HG02885 (cell line): Measurements from ENCODE around the gene TNFRSF4.

Experiments used
- ATAC-seq: cut with Tn5 transposase; IDR thresholded peaks from one replicate; pipeline ENCODE4 v1.9.1; 2021; ENCODE audit warnings: mild to moderate bottlenecking; ENCODE audit not compliant: unreplicated experiment, poor library complexity

TNFRSF4 gene

GRCh38 chr1:1220197-1220596 lies 6.2 kb upstream of the TNFRSF4 start:
- ATAC-seq, result no peak

DNA sequence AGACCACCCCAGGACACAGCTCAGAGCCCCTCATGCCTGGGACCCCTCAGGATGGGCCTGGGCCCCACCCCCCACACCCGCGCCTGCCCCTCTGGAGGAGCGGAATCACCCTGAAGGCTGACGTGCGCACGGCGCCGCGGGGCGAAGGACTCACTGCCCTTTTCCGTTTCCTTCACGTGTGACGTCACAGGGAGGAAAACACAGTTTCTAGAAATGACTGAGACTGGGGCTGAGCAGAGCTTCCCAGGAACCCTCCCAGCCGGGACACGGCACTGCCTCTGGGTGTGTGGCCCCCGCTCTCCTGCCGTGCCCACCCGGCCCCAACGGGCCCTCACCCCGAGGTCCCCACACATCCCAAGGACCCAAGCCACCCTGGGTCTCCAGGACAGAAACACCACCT lies 5.4 kb upstream of the TNFRSF4 start:
- no peak for ATAC-seq

DNA sequence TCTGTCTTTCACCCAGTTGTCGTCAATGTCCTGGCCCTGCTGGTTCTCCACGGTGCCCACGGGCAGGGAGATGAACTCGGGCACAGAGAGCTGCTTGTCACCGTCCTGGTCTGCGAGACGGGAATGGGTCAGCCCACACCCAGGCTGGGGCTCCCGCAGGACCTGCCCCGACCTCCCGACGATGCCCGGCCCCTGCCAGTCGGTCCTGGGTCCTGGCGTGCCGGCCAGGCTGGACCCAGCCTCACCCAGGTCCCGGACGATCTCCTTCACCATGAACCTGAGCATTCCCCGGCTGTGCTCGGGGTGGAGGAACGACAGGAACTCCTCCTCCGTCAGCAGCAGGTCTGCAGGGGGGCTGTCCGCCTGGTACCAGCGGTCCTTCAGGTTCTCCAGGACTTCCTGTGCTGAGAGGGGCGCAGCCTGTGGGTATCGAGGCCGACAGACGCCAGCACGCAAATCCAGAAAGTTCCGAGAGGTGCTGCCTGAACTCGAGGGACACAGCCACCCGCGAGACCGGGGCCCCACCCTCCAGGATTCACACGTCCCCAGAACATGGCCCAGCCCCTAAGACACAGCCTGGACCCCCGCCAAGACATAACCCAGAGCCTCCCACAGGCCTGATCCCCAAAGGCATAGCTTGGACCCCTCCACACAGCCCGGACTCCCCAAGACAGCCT lies 4.7 kb upstream of the TNFRSF4 start:
- no peak for ATAC-seq

GRCh38 chr1:1217621-1218523 lies 3.9 kb upstream of the TNFRSF4 start:
- ATAC-seq, result no peak

- no peak for ATAC-seq
Measured at GRCh38 chr1:1216770-1217620, 3.0 kb upstream of the TNFRSF4 start.

DNA sequence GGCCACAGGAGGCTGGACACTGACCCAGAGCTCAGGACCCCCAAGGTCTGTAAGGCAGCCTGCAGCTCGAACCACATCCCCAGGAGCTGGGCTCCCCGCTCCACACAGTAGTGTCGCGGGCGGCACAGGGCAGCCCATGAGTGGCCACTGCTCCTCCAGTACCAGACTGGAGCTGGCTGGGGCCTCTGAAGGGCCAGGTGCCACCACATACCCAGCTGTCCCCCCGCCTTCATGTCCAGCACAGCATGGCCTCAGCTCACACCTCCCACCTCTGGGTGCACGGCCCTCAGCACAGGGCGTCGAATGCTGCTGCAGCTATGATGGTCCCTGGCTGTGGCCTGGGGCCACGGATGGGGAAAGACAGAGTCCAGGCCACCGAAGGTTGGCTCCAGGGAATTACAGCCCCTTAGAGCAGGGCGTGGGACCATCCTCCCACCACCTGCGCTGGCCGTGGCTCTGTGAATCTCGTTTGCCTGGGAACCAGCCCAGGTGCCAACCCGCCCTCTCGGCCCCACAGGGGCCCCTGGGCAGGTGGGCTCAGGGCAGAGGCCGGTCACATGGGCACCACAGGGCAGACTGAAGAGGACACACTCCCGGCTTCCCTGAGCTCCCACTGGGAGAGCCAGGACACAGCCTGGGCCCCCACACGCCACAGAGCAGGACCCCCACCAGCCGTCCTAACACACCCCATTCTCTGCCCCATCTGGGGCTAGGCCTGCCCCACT lies 2.1 kb upstream of the TNFRSF4 start:
- ATAC-seq, result no peak

- ATAC-seq, result no peak
Measured at GRCh38 chr1:1215080-1215676, 1.2 kb upstream of the TNFRSF4 start.

DNA sequence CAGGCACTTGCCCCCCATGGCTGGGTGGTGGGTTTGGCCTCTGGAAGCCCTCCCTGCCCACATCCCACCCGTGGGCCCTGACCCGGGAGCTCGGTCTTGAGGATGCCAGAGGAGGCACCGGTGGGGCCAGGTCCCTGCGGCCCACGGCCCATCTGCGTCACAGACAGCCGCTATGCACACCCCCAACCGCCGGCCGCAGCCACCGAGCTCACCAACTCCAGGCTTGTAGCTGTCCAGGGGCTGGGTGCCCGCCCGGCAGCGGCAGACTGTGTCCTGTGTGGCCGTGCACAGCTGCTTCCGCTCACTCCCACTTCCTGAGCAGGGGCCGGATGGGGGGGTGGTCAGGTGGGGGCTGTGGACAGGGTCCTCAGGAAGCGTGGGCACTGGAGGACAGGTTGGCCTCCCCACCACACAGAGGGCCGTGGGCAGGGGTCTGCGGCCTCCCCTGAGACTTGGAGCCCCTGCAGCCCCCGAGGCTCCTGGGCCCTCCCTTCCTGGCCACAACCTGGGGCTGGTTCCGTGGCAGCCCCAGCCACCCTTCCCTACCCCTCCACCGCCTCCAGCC lies 1.1 kb downstream of the TNFRSF4 start:
- ATAC-seq, result no peak

DNA sequence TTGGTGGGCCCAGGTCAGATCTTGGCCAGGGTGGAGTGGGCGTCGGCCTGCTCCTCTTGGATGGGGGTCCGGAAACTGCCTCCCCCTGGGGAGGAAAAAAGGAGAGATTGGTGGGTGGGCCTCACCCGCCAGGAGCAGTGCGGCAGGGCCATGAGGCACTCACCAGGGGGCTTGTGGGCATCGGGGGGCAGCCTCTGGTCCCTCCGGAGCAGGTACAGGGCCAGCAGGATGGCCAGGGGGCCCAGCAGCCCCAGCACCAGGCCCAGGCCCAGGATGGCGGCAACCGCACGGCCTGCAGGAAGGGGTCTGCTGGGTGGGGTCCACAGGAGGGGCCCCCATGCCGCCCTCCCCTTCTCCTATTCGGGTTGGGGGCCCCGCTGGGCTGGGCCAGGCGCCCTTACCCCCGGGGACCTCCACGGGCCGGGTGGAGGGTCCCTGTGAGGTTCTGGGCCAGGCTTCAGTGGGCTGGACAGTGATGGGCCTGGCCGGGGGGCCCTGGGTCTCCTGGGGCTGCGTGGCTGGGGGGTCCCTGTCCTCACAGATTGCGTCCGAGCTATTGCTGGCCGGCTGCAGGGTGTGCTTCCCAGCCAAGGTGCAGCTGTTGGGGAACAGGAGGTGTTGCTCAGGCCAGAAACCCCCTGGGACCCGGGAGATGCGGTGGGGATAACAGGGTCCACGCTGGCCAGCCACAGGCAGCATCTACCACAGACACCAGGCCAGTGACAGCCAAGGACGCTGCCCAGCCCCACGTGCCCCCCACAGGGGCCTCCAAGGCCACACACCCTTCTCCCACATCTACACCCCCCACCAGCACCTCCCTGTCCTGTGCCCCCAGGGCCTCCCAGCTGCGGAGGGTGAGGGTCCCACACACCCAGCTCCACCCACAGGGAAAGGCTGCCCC lies 2.2 kb downstream of the TNFRSF4 start:
- ATAC-seq, result no peak

GRCh38 chr1:1210726-1211540 lies 3.0 kb downstream of the TNFRSF4 start:
- ATAC-seq, result no peak

DNA sequence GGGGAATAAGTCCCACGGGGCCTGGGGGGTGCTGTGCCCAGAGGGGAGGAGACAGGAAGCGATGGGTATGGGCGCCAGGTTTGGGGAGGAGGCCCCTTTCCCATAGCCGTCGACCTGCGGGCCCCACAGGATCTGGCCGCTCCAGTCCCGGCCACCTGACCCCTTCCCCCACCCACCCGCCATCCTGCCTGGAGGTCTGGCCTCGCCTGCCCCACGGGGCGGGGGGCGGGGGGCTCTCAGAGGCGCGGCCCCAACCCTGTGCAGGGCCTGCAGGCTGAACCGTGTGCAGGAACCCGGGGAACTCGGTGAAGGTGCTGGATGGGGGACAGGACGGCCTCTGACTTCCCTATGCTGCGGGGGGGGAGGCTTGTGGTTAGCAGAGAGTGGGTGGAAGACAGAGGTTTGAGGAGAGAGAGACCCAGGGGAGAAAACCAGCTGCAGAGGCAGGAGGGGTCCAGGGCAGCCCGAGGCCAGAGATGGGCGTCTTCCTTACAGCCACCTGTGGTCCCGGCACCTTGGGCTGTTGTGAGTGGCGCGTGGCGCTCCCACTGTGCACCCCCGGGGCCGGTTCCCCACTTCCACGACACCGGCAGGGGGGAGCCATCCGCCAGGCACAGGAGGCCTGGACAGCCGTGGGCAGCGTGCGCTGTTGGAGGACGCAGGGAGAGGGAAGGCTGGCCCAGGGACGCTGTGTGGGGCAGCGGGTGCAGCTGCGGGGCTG lies 5.1 kb downstream of the TNFRSF4 start:
- no peak for ATAC-seq

- ATAC-seq, result no peak
Measured at GRCh38 chr1:1207571-1207892, 6.4 kb downstream of the TNFRSF4 start.

DNA sequence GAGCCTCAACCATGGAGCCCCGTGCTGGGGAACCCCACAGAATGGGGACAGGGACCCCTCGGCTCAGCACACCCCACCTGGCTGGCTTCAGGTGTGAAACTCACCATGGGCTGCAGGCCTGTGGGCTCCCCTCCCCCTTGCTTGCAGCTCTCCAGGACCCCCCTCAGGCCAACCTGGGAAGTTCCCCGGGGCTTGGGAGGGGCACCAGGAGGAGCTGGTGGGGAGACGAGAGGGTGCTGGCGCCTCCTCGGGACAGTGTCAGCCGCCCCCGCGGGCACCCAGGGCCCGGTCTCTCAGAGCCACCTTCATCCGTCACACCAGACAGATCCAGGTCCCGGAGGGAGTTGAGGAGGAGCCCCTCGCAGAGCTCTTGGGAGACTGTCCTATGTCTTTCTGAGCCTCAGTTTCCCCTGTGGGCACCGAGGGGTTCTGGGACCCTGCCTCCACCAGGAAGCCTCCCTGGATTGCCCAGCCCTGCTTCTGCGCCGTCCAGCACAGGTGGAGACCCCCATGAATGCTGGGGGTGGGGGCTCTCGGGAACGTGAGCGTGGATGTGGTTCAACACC lies 6.9 kb downstream of the TNFRSF4 start:
- ATAC-seq, result no peak

- ATAC-seq, result no peak
Measured at GRCh38 chr1:1206376-1206965, 7.5 kb downstream of the TNFRSF4 start, which contains the start of gene TNFRSF18. TNFRSF18 (minus strand) TSS chr1:1206592; CDS start chr1:1206571, 21 bp downstream.

- no peak for ATAC-seq
Measured at GRCh38 chr1:1205769-1206375, 8.1 kb downstream of the TNFRSF4 start.
